H9 (cell line): ENCODE results near the gene RGS13. TPM values are rescaled to one million over a fixed set of nuclear protein-coding genes. Genes with fewer than 3 reads are reported as not detected.
A peak's percentile ranks its signal among the peaks of the same experiment; 100 is the strongest.

ENCODE experiments used
- DNase-seq: peaks from one replicate; pipeline ENCODE4 v3.0.0-alpha.2; 2017
- H2AFZ ChIP-seq: one replicate; pipeline ENCODE4 v1.6.1; 2013; ENCODE audit warnings: mild to moderate bottlenecking, low read length, control low read depth, moderate library complexity
- H2AK5ac ChIP-seq: 2 replicates; pipeline ENCODE4 v1.6.1; 2013; ENCODE audit warnings: low read length, control low read depth, mixed read lengths; ENCODE audit not compliant: insufficient read length
- H2BK120ac ChIP-seq: one replicate; pipeline ENCODE4 v1.6.1; 2013; ENCODE audit warnings: low read depth, mild to moderate bottlenecking, low read length, control low read depth, inconsistent platforms; ENCODE audit not compliant: poor library complexity, severe bottlenecking
- H2BK12ac ChIP-seq: 2 replicates; pipeline ENCODE4 v1.6.1; 2013; ENCODE audit warnings: low read length, control low read depth, mixed read lengths, low read depth; ENCODE audit not compliant: insufficient read length
- H2BK15ac ChIP-seq: 2 replicates; pipeline ENCODE4 v1.6.1; 2013; ENCODE audit warnings: low read depth, low read length, control low read depth
- H2BK20ac ChIP-seq: one replicate; pipeline ENCODE4 v1.6.1; 2013; ENCODE audit warnings: low read depth, mild to moderate bottlenecking, low read length, control low read depth, inconsistent platforms; ENCODE audit not compliant: poor library complexity, severe bottlenecking
- H2BK5ac ChIP-seq: 2 replicates; pipeline ENCODE4 v1.6.1; 2013; ENCODE audit warnings: low read length, control low read depth, mixed read lengths; ENCODE audit not compliant: insufficient read length
- H3K14ac ChIP-seq: 2 replicates; pipeline ENCODE4 v1.6.1; 2013; ENCODE audit warnings: low read length, control low read depth; ENCODE audit not compliant: insufficient read depth
- H3K18ac ChIP-seq: 2 replicates; pipeline ENCODE4 v1.6.1; 2013; ENCODE audit warnings: low read depth, mild to moderate bottlenecking, mixed read lengths, low read length, control low read depth; ENCODE audit not compliant: insufficient read length
- H3K23ac ChIP-seq: 2 replicates; pipeline ENCODE4 v1.6.1; 2013; ENCODE audit warnings: low read length, control low read depth, mixed read lengths, low read depth; ENCODE audit not compliant: insufficient read length
- H3K23me2 ChIP-seq: 2 replicates; pipeline ENCODE4 v1.6.1; 2013; ENCODE audit warnings: low read depth, mild to moderate bottlenecking, mixed read lengths, low read length, control low read depth; ENCODE audit not compliant: insufficient read length, poor library complexity, severe bottlenecking
- H3K27ac ChIP-seq: 2 replicates; pipeline ENCODE4 v1.5.1; 2013; ENCODE audit warnings: low read length, control low read depth, mixed read lengths, low read depth; ENCODE audit not compliant: insufficient read length
- H3K27me3 ChIP-seq: 2 replicates; pipeline ENCODE4 v1.6.1; 2013; ENCODE audit warnings: low read length, control low read depth, inconsistent platforms; ENCODE audit not compliant: insufficient read depth
- H3K4ac ChIP-seq: 2 replicates; pipeline ENCODE4 v1.6.1; 2013; ENCODE audit warnings: low read depth, mild to moderate bottlenecking, control low read depth, inconsistent platforms, low read length, moderate library complexity
- H3K4me1 ChIP-seq: 2 replicates; pipeline ENCODE4 v1.6.1; 2013; ENCODE audit warnings: low read length, control low read depth, inconsistent platforms; ENCODE audit not compliant: insufficient read depth
- H3K4me2 ChIP-seq: 2 replicates; pipeline ENCODE4 v1.6.1; 2013; ENCODE audit warnings: low read length, control low read depth, mixed read lengths; ENCODE audit not compliant: insufficient read length, insufficient read depth
- H3K56ac ChIP-seq: 2 replicates; pipeline ENCODE4 v1.6.1; 2013; ENCODE audit warnings: low read depth, mild to moderate bottlenecking, mixed read lengths, low read length, control low read depth; ENCODE audit not compliant: insufficient read length
- H3K79me1 ChIP-seq: 2 replicates; pipeline ENCODE4 v1.6.1; 2013; ENCODE audit warnings: low read depth, mild to moderate bottlenecking, moderate library complexity, low read length, control low read depth, inconsistent platforms; ENCODE audit not compliant: insufficient read depth, poor library complexity, severe bottlenecking
- H3K79me2 ChIP-seq: 2 replicates; pipeline ENCODE4 v1.6.1; 2013; ENCODE audit warnings: low read length, control low read depth, inconsistent platforms; ENCODE audit not compliant: insufficient read depth
- H3K9ac ChIP-seq: 2 replicates; pipeline ENCODE4 v1.6.1; 2013; ENCODE audit warnings: low read length, control low read depth, mixed read lengths; ENCODE audit not compliant: insufficient read length; ENCODE audit errors: extremely low read depth
- H3K9me3 ChIP-seq: one replicate; pipeline ENCODE4 v1.6.1; 2013; ENCODE audit warnings: low read depth, low read length, inconsistent platforms; ENCODE audit not compliant: control insufficient read depth
- H3T11ph ChIP-seq: one replicate; pipeline ENCODE4 v1.6.1; 2013; ENCODE audit warnings: mild to moderate bottlenecking, low read length, control low read depth, inconsistent platforms
- H4K20me1 ChIP-seq: one replicate; pipeline ENCODE4 v1.6.1; 2013; ENCODE audit not compliant: control insufficient read depth, insufficient read length, insufficient read depth
- H4K5ac ChIP-seq: 2 replicates; pipeline ENCODE4 v1.6.1; 2013; ENCODE audit warnings: low read depth, mild to moderate bottlenecking, mixed read lengths, low read length, control low read depth; ENCODE audit not compliant: insufficient read length
- H4K8ac ChIP-seq: replicated peaks from 2 replicates; pipeline ENCODE4 v1.6.1; 2013; ENCODE audit warnings: low read length, control low read depth, mixed read lengths, low read depth; ENCODE audit not compliant: insufficient read length
- H4K91ac ChIP-seq: 2 replicates; pipeline ENCODE4 v1.6.1; 2013; ENCODE audit warnings: low read depth, mild to moderate bottlenecking, moderate library complexity, mixed read lengths, low read length, control low read depth; ENCODE audit not compliant: insufficient read length
- H3K27ac Mint-ChIP-seq, 3 experiments: 2 replicates in 2 of 3; 3 replicates in 1 of 3; pipeline ENCODE4 v1.8.0; 2020 to 2021; ENCODE audit warnings: mixed read lengths in 3 of 3, mild to moderate bottlenecking in 1 of 3, moderate library complexity in 1 of 3
- H3K27me3 Mint-ChIP-seq: 2 replicates; pipeline ENCODE4 v1.8.0; 2021; ENCODE audit warnings: low read depth, mild to moderate bottlenecking, moderate library complexity, mixed read lengths
- H3K36me3 Mint-ChIP-seq, 3 experiments: 2 replicates in 2 of 3; 3 replicates in 1 of 3; pipeline ENCODE4 v1.8.0; 2020 to 2021; ENCODE audit warnings: low read depth in 3 of 3, mixed read lengths in 3 of 3; ENCODE audit not compliant: insufficient read depth in 1 of 3
- H3K4me1 Mint-ChIP-seq, 2 experiments: 2 replicates each; pipeline ENCODE4 v1.8.0; 2020; ENCODE audit warnings: mixed read lengths in 2 of 2
- H3K4me3 Mint-ChIP-seq, 2 experiments: 2 replicates in 1 of 2; 3 replicates in 1 of 2; pipeline ENCODE4 v1.8.0; 2020 to 2021; ENCODE audit warnings: mild to moderate bottlenecking in 2 of 2, mixed read lengths in 2 of 2, moderate library complexity in 1 of 2
- H3K9me3 Mint-ChIP-seq, 2 experiments: 2 replicates in 1 of 2; 3 replicates in 1 of 2; pipeline ENCODE4 v1.8.0; 2020; ENCODE audit warnings: mild to moderate bottlenecking in 2 of 2, mixed read lengths in 2 of 2, moderate library complexity in 1 of 2
- WGBS: extraction: QIAGEN DNeasy Blood & Tissue Kit; methylation state at CpG from one replicate; pipeline ENCODE4 v1.1.7; 2013; ENCODE audit warnings: missing lambda C conversion rate, low lambda C conversion rate, mixed read lengths; ENCODE audit not compliant: insufficient read length; ENCODE audit errors: extremely low coverage; 5-methylcytosine and 5-hydroxymethylcytosine counted together
- total RNA-seq: library from RNA; stranded (reverse); gene quantifications from 2 replicates; pipeline ENCODE4 v1.2.1, GENCODE V29; 2021
- TF ChIP-seq, protein P1 (sequence below): fragments of 200-600 bp; sonication (generic); conservative IDR thresholded peaks from 3 replicates; pipeline ENCODE4 v1.8.0; 2021; ENCODE audit warnings: antibody characterized with exemption, mild to moderate bottlenecking

RGS13 gene
- total RNA-seq, 1 experiment from 2014 or later, result not detected

DNA sequence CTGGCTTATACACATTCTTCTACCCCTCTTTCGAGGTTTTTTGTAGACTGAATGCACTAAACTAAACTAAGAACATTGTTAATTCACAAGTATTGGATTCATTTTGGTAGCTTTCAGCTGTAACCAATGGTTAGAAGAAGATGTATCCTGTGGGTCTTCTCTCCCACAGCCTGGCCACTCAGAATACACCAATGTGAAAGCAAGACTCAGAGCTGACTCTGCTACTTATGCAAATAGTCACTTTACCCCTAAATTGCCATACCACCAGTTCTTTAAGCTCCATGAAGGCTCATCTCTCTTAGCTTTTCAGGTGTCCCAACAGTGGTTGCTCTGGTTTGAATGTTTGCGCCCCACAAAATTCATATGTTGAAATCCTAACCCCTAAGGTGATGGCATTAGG, 60.1 kb downstream of the RGS13 start:
- no peak overlapping the region for H4K8ac ChIP-seq
- no peak overlapping the region for H2BK12ac ChIP-seq
- no peak overlapping the region for H3K56ac ChIP-seq
- Mint-ChIP-seq H3K27me3 (no peaks in the 10 kb centered on the region), H3K9me3 (peaks cover 17 to 18% of the 10 kb centered on the region in 2 experiments), H3K4me3 (no peak overlapping the region), H3K4me1 (peaks cover 10% of the 10 kb centered on the region in 2 experiments), H3K27ac (peak overlapping the region in 1 of 3 experiments; percentile 3; a peak in 1 of 7 replicates), H3K36me3 (peaks cover 12 to 26% (median 18%) of the 10 kb centered on the region in 3 experiments)
- no peak overlapping the region for H2AFZ ChIP-seq
- no peak overlapping the region for H2BK5ac ChIP-seq
- no peak overlapping the region for H3K23ac ChIP-seq
- H3K23me2 ChIP-seq, result no peaks in the 10 kb centered on the region
- H3K9me3 ChIP-seq, result no peaks in the 10 kb centered on the region
- H3K79me2 ChIP-seq, result no peaks in the 10 kb centered on the region
- TF ChIP-seq, protein P1, sequence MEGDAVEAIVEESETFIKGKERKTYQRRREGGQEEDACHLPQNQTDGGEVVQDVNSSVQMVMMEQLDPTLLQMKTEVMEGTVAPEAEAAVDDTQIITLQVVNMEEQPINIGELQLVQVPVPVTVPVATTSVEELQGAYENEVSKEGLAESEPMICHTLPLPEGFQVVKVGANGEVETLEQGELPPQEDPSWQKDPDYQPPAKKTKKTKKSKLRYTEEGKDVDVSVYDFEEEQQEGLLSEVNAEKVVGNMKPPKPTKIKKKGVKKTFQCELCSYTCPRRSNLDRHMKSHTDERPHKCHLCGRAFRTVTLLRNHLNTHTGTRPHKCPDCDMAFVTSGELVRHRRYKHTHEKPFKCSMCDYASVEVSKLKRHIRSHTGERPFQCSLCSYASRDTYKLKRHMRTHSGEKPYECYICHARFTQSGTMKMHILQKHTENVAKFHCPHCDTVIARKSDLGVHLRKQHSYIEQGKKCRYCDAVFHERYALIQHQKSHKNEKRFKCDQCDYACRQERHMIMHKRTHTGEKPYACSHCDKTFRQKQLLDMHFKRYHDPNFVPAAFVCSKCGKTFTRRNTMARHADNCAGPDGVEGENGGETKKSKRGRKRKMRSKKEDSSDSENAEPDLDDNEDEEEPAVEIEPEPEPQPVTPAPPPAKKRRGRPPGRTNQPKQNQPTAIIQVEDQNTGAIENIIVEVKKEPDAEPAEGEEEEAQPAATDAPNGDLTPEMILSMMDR, result no peak
- DNase-seq, result no peak
- H4K5ac ChIP-seq, result no peak overlapping the region
- H2AK5ac ChIP-seq, result no peak overlapping the region
- H3K14ac ChIP-seq, result no peak overlapping the region
- no peak overlapping the region for H4K91ac ChIP-seq
- no peak overlapping the region for H3T11ph ChIP-seq
- no peaks in the 10 kb centered on the region for H4K20me1 ChIP-seq
- no peak overlapping the region for H3K4ac ChIP-seq
- H3K79me1 ChIP-seq, result no peaks in the 10 kb centered on the region
- H2BK20ac ChIP-seq, result no peak overlapping the region
- H3K4me1 ChIP-seq, result no peaks in the 10 kb centered on the region
- no peak overlapping the region for H3K9ac ChIP-seq
- H3K27ac ChIP-seq, result no peak overlapping the region
- H3K18ac ChIP-seq, result no peak overlapping the region
- no peak overlapping the region for H2BK15ac ChIP-seq
- WGBS, result no CpG with 5 or more reads among the region's 2 CpGs
- no peak overlapping the region for H2BK120ac ChIP-seq
- H3K4me2 ChIP-seq, result no peak overlapping the region
- no peaks in the 10 kb centered on the region for H3K27me3 ChIP-seq
